Left hindlimb (tissue), 1 donor: ENCODE measurements around the gene TAOK2.
"Not testable (repeated sequence)": the region's sequence is repeated elsewhere in the genome, so short reads cannot be mapped to it uniquely, and the experiment has no call there.

Experiments
- DNase-seq: peaks from one replicate; pipeline ENCODE4 v3.0.0-alpha.2; 2018

TAOK2 gene

DNA sequence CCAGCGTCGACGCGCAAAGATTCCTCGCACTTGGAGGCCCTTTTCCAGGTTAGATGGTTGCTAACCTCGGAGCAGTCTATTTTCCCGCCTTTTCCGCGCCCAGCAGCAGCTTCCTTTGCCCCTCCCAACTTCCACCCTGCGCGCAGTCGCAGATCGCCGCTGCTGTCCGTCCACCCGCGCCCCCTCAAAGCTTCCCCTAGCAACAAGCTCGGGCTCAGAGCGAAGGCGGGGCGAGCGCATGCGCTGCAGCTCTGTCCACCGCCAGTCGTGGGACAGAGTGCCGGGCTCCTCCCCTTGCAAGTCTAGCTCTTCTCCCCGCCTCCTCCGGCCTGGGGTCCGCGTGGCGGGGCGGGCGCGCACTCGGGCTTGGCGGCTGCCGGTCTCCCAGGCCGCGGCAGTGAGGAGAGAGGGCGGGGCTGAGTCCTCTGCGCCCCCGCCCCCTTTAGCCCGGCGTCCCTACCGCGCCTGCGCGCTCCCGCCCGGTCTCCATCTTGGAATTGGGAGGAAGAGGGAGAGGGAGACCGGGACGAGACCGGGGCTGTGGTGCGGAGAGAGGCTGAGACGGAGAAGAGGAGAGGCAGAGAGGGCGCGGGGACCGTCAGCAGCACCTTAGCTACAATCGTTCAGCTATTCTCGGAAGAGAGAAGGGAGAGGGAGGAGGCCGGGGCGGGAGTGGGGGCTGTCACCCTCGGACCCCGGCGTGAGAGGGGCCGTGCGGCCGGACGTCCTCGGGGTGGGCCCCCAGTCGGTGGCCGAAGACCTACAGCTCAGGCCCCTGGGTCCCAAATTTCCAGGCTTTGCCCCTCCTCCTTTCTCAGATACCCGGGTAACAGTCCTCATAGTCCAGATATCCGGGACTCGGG is at the start of gene TAOK2:
Gene TAOK2 (plus strand): TSS at position 485 of the 863 bp plus-strand sequence. CDS start 3,905 bp downstream, outside the sequence.
- DNase-seq = peak; percentile 100

DNA sequence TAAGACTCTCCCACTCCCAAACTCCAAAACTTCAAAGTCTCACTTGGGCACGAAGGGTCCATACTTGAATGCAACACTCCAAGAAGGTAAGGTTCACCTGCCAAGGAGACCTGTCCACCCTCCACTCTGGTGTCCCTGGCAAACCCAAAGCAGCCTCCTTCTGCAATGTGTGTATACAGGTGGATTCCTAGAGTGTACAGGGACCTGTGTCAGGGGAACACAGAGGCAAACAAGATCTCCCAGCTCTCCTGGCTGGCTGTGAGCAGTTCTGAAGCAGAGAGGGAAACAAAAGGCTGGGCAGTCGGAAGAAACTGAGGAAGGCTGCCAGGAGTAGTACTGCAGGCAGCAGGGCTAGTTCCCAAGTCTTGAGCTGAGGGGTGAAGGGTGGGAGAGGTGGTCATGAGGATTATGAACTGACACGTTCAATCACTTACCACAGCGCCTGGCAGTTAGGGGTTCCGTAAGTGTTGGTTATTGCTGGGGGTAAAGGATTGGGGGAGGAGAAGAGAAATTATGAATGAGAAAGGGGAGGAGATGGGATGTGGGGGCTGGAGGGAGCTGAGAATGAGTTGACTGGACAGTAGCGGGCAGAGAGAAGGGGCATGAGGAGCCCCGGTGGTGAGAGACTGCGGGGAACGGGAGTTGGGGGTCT is 48.4 kb upstream of the TAOK2 start:
- no peak for DNase-seq

DNA sequence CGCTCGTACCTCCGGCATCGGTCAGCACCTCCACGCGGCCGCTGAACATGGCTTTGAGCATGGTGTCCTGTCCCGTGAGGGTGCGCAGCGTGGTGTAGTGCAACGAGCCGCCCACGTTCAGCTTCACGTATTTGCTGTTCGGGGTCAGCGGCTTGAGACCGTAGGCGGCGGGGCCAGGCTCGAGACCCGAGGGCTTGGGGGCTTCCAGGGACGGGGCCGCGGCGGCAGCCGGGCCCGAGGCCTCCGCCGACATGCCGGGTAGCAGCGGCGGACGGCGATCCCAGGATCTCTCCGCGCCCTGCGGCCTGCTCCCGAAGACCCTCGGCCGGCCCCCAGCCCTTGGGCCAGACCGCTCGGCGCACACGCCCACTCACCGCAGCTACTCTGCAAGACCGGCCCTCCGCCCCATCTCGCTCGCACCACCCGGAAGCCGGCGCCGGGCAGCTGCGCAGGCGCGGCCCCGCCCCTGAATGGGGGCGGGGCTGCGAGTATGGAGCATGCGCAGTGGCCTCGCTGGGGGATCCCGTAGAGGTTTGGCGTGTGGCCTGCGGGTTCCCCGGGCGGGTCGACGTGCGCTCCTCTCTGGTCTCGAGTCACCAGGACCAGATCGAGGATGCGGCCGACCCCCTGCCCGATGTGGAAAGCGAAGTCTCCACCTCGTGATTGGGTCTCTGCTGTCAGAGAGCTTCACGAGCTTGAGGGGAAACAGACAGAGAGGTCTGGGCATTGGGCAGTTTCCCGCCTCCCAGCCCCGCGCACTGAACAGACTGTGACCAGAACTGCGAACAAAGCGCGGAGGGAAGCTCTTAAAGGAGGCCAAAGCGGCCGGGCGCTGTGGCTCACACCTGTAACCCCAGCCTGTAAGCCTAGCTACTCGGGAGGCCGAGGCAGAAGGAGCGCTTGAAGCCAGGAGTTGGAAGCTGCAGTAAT is 47.6 kb upstream of the TAOK2 start, which contains the start of gene KCTD13:
Gene KCTD13 (minus strand): TSS at position 446 of the 930 bp plus-strand sequence. CDS start 193 bp downstream, at position 253.
- DNase-seq = peak; percentile 94

DNA sequence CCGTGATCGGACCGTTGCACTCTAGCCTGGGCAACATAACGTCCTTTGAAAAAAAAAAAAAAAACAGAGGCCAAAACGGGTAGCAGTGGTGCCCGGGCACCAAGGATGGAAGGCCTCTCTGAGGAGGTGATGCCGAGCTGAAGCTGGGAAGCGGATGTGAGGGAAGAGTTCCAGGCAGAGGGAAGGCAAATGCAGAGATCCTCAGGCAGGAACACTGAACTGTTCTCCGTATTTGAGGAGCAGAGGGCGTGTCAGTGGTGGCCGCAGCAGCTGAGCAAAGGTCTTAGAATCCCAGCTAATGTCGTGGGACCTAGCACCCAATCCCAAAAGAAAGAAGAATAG is 47.0 kb upstream of the TAOK2 start:
- DNase-seq = no peak

- DNase-seq = no peak
These were observed 46.4 kb upstream of the TAOK2 start for GRCh38 chr16:29927070-29927905.

DNA sequence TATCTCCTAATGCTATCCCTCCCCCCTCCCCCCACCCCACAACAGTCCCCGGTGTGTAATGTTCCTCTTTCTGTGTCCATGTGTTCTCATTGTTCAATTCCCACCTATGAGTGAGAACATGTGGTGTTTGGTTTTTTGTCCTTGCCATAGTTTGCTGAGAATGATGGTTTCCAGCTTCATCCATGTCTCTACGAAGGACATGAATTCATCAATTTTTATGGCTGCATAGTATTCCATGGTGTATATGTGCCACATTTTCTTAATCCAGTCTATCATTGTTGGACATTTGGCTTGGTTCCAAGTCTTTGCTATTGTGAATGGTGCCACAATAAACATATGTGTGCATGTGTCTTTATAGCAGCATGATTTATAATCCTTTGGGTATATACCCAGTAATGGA is 41.9 kb upstream of the TAOK2 start:
- DNase-seq = not testable (repeated sequence)

GRCh38 chr16:29940656-29941055 is 33.0 kb upstream of the TAOK2 start:
- DNase-seq = no peak

DNA sequence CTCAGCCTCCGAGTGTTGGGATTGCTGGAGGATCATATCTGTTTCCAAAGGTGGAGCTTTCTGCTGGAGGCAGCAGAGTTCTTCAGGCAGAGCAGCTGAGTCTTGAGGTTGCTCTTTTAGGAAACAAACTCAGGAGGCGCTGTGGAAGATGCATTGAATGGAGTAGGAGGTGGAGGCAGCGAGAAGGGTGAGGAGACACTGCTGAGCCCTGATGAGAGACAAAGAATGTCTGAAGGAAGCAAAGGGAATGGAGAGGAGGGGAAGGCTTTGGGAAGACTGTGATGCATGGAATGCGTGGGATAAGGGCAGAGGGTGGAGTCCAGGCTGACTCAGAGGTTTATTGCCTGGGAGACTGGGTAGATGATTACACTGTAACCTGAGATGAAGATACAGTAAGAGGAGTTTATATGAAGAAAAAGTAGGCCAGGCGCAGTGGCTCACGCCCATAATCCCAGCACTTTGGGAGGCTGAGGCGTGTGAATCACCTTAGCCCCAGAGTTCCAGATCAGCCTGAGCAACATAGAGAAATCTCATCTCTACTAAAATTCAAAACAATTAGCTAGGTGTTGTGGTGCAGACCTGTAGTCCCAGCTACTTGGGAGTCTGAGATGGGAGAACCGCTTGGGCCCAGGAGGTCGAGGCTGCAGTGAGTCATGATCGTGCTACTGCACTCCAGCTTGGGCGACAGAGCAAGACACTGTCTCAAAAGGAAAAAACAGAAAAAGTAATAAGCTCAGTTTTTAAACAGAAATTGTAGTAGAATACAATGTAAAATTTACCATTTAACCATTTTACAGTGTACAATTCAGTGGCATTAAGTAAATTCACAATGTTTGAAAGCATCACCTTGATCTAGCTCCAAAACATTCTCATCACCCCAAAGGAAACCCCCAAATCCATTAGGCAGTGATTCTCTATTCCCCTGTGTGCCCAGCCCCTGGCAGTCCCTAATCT is 29.5 kb upstream of the TAOK2 start:
- peak; percentile 72 for DNase-seq

GRCh38 chr16:29947897-29948296 is 25.8 kb upstream of the TAOK2 start:
- no peak for DNase-seq

- no peak for DNase-seq
These were observed 22.7 kb upstream of the TAOK2 start for GRCh38 chr16:29950806-29951461.

- DNase-seq = no peak
These were observed 21.9 kb upstream of the TAOK2 start for GRCh38 chr16:29951625-29952365.

DNA sequence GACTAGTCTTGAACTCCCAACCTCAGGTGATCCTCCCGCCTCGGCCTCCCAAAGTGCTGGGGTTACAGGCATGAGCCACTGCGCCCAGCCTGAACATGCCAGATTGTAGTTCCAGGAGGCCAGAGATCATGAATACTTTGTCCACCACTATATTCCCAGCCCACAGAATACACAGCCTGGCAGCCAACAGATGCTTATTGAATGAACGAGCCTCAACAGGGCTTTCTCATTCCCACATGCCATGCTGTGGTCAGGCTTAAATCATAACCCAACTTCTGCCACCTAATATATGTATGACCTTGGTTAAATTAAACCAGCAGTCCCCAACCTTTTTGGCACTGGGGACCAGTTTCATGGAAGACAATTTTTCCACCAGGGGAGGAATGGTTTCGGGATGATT is 14.9 kb upstream of the TAOK2 start:
- DNase-seq = no peak

- DNase-seq = no peak
These were observed 14.4 kb upstream of the TAOK2 start for GRCh38 chr16:29959293-29959692.

- not testable (repeated sequence) for DNase-seq
These were observed 13.8 kb upstream of the TAOK2 start for GRCh38 chr16:29959821-29960220.

DNA sequence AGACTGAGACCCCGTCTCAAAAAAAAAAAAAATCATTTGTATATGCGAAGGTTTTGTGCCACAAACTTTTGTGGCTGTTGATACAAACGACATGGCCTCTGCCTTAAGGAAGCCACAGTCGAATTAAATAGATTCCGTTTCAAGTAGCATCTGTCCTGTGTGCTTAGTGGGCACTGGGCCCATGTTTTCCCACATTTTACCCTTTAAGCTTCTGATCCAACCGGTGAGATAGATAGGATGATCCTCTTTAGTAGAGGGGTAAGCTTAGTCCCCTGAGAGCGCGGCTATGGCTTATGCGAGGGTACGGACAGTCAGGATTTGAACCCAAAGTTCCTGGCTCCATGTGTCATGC is 12.6 kb upstream of the TAOK2 start:
- DNase-seq = no peak

DNA sequence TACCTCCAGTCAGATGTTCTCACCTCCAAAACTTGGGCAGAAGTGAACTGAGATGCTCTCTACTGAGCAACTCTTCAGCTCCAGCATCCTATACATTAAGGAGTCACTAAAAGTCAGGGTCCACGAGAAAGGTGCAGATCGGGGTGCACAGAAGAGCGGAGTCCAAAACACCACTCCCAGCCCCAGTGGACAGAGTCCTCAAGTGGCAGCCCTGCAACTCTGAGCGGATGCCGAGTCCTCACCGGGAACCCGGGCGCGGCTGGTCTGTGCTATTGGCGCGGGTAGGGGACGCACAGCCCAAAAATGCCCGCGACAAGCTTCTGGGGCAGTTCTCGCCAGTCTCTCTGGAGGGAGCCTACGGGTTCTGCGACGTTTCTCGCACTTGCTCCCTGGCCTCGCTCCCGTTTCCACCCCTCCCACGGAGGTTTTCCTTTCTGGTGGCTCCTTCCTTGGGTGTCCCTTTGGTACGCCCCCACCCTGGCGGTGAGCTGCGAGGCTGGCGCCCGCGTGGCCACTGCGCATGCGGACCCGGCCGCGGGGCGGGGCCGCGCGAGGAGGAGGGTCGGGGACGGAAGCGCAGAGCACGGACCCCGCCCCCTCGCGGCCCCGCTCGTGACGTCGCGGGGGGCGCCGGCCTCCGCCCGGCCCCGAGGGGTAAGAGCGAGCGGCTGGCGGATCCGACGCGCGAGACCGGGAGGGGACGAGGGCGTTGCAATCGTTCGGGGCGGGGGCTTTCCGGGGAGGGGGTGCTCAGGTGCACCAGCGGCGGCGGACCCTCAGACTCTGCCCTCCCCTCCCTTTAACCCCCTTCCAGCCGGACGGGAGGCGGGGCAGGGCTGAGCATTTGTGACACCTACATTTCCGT is 12.0 kb upstream of the TAOK2 start, which contains the start of gene TMEM219:
Gene TMEM219 (plus strand): TSS at position 601 of the 865 bp plus-strand sequence. CDS start 1,065 bp downstream, outside the sequence.
- peak; percentile 95 for DNase-seq

DNA sequence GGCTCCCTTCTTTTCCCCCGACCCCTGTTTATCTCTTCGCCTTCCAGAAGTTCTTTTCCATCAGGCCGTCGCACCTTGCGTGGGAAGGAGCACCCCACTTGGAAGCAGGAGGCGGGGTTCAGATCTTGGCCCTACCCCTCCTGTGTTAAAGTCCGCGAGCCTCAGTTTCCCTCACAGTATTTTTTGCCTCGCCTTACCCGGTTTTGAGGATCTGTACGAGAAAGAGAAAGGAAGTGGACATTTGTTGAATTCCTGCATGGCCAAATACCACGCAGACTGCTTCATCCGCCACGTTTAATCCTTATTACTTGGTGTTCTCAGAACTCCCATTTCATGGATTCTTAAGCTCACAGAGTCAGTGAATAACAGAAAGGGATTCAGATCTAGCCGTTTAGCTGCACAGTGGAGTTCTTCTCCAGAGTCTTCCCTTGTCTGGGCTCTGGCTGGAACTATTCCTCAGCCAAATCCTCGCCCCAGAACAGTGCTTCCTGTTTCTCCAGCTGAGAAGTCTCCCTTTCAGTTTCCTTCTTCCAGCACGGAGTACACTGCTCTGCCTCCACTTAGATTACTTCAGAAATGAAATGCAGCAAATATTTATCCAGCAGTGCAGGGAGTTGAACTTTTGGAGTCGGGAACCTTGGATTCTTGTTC is 11.2 kb upstream of the TAOK2 start:
- peak; percentile 38 for DNase-seq
